Fibroblast of upper back skin (primary cell): ENCODE results near the gene STEAP4.
"Not testable (repeated sequence)": the region's sequence is repeated elsewhere in the genome, so short reads cannot be mapped to it uniquely, and the experiment has no call there.

Experiments used
- DNase-seq: peaks from one replicate; pipeline ENCODE4 v3.0.0-alpha.2; 2013

STEAP4 gene

DNA sequence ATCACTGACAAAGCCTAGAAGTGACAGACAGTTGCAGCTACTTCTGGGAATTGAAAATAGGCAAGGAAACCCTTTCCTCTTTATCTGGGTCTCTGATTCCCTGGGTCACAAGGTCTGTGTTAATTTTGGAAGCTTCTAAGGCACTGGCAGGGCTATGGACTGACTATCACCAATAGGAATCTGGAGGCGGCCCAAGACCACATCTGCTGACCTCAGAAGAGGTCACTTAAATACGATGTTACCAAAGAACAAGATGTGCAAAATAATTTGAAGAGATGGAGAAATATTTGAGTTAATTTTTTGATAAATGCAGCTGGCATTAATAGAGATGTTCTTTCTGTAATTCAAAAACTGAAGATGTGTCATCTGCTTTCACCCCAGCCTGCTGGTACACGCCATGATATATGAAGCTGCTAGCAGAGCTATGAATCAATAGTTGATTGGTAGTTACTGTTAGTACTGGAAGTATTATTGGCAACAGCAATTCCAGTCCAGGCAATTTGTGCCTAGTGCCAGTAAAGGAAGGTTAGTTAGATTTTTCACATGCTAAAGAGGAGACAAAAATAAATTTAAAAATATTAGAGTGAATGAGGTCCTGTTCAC lies 5.5 kb upstream of the STEAP4 start:
- DNase-seq: no peak

DNA sequence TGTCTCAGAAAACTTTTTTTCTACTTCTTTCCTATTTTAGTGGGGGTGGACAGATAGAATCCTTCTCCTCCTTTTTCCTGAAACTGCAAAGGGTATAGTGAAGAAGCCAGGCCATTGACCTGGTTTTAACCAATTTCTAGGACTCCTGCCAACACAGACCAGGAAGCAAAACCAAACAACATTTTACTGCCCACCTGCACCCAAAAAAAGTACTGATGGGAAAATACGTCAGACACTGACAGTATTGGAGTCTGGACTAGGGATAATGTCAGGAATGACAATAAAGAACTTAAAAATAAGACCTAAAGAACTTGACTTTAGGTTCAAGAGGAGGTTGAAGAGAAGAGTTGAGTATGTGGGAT lies 5.0 kb upstream of the STEAP4 start:
- DNase-seq: no peak

DNA sequence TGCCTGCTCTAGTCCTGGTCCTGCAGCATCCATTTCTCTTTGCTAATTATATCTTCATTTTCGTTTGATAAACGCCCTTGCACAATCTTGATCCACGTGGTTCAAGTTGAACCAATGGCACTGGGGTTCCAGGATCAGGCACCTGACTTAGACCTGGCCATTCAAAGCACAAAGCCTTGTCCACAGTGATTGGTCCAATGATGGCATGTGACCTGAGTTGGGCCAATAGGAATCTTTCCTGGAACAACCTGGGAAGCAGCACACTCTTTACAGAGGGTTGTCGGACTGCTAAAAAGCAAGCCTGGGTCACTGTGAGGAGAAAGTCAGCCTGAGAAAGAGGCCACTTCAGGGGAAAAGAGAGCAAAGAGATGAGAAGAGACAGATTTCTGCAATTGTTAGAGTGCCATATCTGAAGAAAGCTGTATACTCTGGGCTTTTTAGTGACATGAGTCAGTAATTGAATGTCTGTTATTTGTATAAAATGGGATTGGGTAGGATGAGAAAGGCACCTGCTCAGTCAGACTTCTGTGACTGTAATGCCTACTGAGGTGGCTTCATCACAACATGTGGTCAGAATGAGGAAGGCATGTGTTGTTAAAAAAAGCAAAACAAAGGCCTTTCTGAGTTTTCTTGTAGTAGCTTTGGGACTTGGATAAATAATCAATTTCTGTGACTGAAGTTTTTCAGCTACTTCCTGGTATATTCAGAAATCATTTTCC lies 4.4 kb upstream of the STEAP4 start:
- DNase-seq: no peak

DNA sequence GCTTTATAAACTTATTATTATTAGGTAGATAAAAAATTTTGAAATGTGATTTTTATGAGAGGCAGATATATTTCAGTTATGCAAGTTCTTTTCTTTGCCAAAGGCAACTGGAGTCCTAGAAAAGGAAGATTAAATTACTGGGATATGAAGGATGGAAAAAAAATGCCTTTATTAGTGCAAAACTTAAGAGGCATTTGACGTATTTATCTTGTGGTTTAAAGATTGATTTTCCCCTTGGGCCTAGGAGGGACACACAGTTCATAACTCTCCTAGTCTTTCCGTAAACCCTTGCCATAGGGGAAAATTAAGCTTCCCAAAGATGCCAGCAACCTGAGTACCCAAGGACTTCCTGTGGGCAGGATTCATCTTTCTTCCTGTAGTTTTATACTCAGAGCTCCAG lies 3.1 kb upstream of the STEAP4 start:
- DNase-seq: peak; percentile 3

DNA sequence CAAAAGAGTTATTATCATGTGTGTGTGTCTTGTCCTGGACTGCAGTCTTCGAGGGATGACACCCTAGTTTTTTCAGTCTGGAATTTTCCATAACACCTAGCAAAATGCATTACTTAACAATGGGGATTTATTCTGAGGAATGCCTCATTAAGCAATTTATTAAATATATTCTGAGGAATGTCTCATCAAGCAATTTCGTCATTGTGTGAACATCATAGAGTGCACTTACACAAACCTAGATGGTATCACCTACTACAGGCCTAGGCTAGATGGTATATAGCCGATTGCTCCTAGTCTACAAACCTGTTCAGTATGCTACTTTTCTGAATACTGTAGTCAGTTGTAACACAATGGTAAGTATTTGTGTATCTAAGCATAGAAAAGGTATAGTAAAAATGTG lies 1.1 kb upstream of the STEAP4 start:
- no peak for DNase-seq

DNA sequence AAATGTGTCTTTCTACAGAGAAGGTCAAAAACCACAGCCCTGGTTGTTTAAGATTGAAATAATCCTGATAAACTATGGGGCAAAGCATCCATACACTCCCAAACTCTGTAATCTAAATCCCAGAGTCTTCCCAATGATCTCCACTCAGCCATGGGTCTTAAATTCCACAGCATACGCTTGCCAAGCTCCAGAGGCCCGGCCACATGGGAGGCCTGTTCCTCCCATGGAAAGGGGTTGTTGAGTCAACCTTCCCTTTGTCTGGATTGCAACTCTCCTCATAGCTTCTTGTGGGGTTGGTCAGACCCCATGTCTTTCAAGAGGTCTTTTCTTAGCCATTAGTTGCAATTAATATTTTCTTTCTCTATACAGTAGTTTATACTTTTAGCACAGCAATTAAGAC lies 718 bp upstream of the STEAP4 start:
- no peak for DNase-seq

DNA sequence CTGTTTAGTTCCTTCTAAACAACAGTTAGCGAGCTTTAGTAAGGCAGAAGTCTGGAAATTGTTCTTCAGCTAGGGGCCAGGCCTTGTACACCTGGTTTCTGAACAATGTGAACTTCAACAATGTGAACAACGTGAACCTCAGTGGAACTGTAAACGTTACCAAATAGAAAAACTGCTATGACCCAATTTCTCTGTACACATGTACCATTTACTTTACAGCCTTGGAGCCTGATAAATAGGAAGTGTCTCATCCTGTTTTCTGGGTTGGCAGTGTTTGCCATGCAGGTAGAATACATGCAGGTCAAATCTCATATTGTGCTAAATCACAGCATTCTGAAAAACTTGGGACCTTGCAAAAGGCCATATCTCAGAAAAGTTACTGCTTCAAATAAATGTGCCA lies 1.6 kb downstream of the STEAP4 start:
- no peak for DNase-seq

DNA sequence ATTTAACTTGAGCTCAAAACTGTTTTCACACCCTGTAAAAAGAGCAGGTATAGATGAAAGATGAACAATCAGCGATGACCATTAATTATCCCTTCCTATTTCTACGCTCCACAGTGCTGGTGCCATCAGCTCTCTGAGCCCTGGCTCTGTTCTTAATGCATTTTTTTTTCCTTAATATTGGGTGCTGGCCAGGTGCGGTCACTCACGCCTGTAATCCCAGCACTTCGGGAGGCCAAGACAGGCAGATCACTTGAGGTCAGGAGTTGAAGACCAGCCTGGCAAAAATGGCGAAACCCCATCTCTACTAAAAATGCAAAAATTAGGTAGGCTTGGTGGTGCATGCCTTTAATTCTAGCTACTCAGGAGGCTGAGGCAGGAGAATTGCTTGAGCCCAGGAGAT lies 4.2 kb downstream of the STEAP4 start:
- no peak for DNase-seq

DNA sequence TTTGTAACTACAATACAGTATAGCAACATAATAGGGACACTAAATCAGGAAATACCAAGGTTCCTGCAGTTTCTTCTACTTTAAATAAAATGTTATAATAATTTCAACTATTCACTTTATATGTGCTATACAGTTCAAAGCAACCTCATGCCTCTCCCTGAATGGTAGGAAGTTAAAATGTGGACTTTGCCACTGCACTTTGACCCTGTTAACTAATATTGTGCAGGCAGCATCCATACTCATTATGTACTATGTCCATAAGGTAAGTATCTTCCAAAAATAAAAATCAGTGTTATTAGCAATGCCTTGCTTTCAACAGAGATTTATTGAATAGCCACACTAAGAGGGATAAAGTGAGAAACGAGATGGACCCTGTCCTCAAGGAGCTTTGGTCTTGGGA lies 4.8 kb downstream of the STEAP4 start:
- DNase-seq: no peak

DNA sequence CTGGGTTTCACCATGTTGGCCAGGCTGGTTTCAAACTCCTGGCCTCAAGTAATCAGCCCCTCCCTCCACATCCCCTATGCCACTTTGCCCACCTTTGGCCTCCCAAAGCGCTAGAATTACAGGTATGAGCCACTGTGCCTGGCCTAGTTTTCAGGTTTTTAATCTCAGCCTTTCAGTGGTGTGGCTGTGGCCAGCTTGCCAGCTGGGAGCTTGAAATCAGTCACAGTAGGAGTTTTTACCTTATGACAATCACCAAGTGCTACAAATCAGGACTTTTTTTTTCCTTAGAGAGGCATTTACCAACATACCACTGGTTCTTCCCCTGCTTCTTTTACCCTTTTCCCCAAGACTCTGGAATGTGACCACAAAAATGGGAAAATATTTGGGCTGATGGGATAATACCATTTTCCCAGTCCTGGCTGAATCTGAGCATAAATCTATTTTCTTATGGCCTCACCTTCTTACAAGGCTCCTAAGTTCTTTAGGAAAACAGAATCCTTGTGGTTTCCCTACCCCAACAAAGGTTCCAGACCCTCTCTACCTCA lies 6.2 kb downstream of the STEAP4 start:
- no peak for DNase-seq

DNA sequence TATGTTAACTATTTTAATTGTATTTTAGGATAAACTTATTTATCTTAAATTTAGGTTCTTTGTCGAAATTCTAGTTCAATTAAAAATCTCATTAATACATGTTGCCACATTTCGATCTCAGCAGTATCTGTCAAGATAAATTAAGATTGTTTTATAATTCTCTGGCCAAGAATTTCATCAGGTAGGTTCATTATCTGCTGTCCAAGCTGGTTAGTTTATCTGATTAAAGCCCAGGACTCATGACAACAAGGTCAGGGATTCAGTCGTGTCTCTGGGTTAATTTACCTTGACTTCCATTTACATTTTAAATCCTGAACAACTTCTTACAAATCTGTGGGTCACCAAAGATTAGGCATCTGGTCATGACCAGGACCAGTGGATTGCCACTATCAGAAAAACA lies 7.6 kb downstream of the STEAP4 start:
- no peak for DNase-seq

DNA sequence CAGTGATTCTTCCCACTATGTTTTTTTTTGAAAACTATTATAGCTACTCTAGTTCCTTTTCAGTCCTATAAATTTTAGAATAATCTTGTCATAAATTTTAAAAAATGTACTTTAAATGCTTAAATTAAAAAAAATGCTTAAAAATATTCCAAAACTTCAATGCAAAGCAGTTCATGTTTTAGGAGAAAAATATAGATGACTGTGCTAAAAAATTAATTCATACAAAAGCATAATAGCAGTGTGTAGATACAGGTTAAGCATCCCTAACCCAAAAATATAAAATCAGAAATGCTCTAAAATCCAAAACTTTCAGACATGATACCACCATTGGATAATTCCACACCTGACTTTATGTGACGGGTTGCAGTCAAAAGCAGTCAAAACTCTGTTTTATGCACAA lies 12.8 kb downstream of the STEAP4 start:
- DNase-seq: no peak

DNA sequence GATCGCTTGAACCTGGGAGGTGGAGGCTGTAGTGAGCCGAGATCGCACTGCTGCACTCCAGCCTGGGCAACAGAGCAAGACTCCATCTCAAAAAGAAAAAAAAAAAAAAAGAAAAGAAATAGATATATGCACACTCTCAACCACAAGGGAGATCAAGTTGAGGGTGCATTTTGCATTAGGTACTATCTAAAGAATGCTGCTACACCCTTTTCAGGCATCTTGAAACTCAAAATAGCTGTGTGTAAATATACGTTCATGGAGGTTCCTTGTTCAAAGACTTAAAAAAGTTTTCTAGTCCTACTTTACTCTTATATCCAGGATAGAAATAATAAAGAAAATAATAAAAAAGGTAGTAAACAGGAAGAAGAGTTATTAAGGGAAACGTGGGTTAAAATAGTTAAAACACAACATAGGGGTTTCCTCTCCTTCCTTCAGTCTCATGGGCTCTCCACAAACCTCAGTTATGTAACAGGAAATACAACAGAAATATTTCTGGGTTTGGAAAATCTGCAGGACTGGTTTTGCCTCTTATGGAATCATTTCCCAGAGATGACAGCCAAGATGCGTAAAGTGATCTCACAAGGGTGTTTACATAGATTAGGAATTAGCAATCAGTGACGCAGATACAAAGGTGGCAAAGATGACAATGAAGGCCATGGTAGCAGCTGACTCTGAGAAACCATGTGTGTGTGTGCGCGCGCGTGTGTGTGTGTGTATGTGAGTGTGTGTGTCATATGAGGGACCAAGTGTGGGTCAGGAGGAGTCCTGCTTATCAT lies 15.1 kb downstream of the STEAP4 start:
- peak; percentile 4 for DNase-seq

DNA sequence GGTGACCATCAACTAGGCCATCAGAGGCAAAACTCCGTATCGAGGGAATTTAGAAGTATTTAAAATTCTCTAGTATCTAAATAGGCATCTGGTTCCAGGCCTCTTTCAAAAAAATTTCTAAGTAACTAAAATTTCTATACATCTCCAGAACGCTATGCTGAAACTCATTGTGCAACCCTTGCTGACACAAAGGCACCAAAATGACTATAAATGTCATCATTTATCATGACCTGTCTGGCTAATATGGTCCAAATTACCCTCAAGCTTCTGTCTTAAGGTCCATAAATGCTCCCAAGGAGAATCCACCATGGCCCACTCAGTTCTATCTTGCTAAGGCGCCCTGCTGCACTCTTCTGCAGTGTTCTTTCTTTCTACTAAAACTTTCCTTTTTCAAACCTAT lies 16.2 kb downstream of the STEAP4 start:
- no peak for DNase-seq

DNA sequence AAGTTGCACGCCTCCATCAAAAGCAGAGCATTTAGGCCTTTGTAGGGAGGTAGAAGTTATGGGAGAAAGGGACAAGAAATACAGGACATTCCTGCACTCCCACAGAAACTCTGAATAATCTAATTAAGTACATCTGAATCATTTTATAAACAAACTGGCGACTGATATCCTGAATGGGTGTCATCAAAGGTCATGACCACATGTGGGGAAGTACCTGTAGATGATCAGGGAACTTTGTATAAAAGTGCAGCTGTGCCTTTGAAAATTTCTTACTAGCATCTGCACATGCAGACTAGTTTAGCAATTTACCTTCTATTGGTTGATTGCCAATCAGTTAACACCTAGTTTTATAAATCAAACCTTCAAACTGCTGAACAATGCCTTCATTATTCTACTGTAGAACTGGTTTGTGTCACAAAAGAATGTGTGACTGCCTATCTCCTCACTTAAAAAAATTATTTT lies 17.1 kb downstream of the STEAP4 start:
- no peak for DNase-seq

DNA sequence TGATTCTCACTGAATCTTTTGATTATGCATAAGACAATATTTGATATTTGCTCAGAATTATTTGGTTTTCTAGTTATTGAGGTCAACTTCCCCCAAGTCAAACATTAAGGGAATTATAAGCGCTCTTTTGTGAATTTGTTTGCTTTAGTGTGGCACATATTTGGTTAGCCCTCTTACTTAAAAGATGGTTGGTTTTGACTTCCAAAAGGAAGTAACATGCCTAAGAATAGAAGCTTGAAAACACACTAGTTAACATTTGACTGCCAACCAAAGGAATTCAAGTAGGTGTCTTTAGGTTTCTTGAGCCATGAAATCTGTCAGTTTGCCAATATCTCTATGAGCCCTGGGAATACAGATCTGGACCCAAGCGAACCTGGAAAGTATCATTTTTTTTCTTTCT lies 24.9 kb downstream of the STEAP4 start:
- no peak for DNase-seq

DNA sequence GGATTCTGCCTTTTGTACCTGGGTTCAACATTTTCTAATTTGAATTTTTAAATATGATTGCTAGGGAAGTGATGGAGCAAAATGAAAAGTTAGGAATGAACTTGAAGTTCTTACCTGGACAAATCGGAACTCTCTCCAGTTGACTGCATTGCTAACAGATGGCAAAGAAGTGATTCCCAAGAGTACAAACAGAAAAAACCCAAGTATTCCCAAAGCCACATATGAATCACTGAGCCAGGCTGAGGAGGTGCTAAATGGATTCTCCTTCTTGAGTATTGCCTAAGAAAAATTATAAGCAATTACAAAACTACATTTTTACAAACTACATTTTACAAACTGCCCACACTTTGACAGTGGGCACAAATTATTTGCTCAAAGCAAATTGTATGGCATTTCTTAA lies 25.9 kb downstream of the STEAP4 start:
- DNase-seq: no peak

DNA sequence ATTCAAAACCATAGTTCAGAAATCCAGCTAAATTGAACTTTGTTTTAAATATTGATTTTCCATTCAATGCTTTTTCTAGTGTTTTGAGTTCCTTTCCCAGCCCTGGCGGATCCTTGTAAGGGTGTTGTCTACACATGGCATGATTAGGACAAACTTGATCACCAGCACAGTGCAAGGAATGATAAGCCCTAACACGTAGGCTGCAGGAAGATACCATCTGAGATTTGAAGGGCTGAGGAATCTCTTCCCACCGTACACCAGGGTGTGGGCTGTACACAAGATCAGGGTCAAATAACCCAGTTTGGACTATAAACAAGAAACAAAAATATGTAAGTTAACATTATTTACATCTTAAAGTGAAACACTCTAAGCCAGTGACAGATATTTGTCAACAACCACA lies 27.4 kb downstream of the STEAP4 start:
- DNase-seq: no peak

DNA sequence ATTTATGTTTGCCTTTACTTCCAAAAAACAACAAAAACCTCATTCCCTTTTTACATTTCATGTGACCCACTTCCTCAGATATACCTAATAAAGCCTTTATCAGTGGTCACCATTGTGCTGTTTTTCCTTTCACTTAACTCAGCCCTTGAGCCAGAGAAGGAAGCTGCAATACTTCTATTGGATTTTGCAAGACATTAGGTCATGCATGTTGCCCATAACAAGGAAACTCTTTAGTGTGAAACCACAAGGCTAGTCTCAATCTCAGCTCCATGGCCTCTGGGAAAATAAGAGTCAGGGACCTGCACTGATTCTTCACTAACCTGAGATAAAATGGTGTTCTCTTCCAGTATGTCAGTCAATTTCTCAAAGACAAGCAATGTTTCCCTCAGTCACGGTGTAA lies 27.8 kb downstream of the STEAP4 start:
- DNase-seq: no peak

DNA sequence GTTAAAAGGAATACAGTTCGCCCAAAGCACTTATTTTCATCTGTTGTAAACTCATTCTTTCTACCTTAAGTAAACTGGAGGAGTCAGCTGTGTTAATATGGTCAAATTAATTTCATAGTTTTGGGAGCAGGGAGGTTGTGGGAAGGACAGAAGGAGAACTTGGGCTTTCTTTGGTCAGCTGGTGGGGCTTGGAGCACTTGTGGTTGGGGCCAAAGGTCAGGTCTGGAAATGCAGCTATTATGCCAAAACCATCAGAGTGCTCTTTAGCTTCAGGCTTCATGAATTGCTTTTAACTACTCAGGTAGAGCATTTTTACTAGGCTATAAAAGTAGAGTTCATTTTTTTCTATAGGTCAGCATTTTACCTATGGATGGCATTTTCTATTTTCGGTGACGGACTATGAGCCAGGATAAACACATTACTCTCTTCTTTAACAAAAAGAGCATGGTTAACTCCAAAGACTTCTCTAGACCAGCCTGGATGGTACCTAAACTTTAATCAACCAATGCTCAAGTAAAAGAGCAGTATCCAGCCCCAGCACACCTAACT lies 30.0 kb downstream of the STEAP4 start:
- no peak for DNase-seq

DNA sequence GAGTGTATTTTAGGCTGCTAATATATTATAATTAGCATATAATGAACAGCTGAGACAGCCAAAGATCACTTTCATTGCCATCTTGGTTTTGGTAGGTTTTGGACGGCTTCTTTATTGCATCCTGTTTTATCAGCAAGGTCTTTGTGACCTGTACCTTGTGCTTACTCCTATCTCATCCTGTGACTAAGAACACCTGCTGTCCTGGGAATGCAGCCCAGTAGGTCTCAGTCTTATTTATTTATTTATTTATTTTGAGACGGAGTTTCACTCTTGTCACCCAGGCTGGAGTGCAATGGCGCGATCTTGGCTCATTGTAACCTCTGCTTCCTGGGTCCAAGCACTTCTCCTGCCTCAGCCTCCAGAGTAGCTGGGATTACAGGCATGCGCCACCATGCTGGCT lies 31.8 kb downstream of the STEAP4 start:
- not testable (repeated sequence) for DNase-seq

DNA sequence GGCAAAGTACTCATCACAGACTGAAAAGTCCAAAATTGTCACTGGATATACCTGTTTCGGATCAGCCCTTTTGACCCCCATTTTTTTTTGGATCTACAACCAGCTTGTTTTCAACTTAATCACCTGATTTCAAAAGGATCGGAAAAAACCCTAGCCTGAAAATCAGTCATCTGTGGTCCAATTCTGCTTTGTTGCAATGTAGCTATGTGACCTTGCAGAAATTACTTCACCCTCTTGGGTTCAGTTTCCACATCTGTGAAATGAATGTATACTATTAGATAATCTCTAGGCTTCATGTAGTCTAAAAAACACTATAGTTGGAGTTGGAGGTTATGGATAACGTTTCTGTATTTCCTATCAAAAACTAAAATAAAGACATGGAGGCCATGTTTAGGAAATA lies 37.1 kb downstream of the STEAP4 start:
- no peak for DNase-seq

DNA sequence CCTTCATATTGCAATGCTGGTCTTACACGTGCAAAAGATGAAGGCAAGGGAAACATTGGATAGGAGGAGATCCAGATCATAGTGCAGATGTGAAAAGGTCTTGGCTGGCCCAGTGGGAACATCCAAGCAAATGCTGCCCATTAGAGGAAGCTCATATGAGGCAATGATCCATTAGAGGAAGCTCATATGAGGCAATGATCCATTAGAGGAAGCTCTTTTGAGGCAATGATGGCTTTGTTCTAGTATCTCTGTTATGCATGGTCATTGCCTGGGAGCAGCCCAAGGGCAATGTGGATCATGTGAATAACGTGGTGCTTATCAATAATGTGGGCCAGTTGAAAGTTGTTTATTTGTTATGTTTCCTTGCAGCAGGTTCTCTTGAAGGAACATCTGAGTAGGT lies 37.8 kb downstream of the STEAP4 start:
- DNase-seq: no peak

DNA sequence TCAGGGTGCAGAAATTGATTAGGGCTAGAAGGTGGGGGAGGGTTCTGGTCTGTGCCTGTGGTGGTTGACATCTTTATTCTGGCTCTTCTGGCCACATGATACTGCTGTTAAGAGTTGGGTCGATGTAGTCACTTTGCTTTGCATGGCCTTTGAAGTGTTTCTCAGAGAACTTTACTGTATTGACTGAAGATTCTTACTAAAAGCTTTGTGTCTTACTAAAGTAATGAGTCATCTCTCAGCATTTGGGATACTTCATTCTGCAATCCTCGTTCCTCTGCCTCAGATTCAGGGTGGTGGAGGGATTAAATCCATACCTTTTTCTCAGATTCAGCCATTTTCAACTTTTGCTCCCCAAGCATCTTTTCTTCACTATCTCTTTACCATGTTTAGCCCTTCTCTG lies 38.6 kb downstream of the STEAP4 start:
- no peak for DNase-seq
